Stomach (tissue), 9 donors: ENCODE data around the gene CERS6. TPM values are rescaled to one million over a fixed set of nuclear protein-coding genes. Genes with fewer than 3 reads are reported as not detected.

Experiments
- DNase-seq, 2 donors: peaks; one replicate each; pipeline versions ENCODE4 v3.0.0 to v3.0.0-alpha.2; 2013 to 2019
- H3K27ac ChIP-seq, 5 donors: fragments of 200-600 bp in 4 of 5; sonication (generic) in 4 of 5; one replicate each; pipeline ENCODE4 v1.5.1; 2013 to 2019; ENCODE audit warnings: mild to moderate bottlenecking in 1 of 5, moderate library complexity in 1 of 5
- H3K27me3 ChIP-seq, 3 donors: fragments of 200-600 bp; sonication (generic); one replicate each; pipeline ENCODE4 v1.5.1; 2017 to 2019; ENCODE audit warnings: mixed run types in 1 of 3
- H3K36me3 ChIP-seq, 4 donors: fragments of 200-600 bp; sonication (generic); 1 replicate in 3 of 4; 2 replicates in 1 of 4; pipeline ENCODE4 v1.5.1; 2016 to 2019
- H3K4me1 ChIP-seq, 4 donors: fragments of 200-600 bp; sonication (generic); one replicate each; pipeline ENCODE4 v1.5.1; 2016 to 2019
- H3K4me3 ChIP-seq, 4 donors: fragments of 200-600 bp; sonication (generic) in 3 of 4; one replicate each; pipeline ENCODE4 v1.5.1; 2016 to 2019; ENCODE audit warnings: mild to moderate bottlenecking in 1 of 4
- H3K9me3 ChIP-seq, 4 donors: fragments of 200-600 bp; sonication (generic); one replicate each; pipeline ENCODE4 v1.5.1; 2016 to 2019
- CTCF ChIP-seq, 7 experiments: fragments of 450-650 bp in 4 of 7; fragments of 200-600 bp in 3 of 7; sonication (generic) in 3 of 7; IDR thresholded peaks; one replicate each; pipeline ENCODE4 v1.5.1; 2016 to 2019; ENCODE audit warnings: antibody characterized with exemption in 7 of 7, control low read depth in 2 of 7, mild to moderate bottlenecking in 1 of 7
- EP300 ChIP-seq: sonication (generic); formaldehyde crosslinking; IDR thresholded peaks from one replicate; pipeline ENCODE4 v1.6.1; 2017; ENCODE audit warnings: antibody characterized with exemption
- POLR2A ChIP-seq, 4 donors: fragments of 450-650 bp; IDR thresholded peaks; one replicate each; pipeline ENCODE4 v1.6.1; 2016; ENCODE audit warnings: antibody characterized with exemption in 4 of 4, control low read depth in 2 of 4, mild to moderate bottlenecking in 1 of 4, moderate library complexity in 1 of 4
- POLR2AphosphoS5 ChIP-seq, 3 donors: sonication (generic); formaldehyde crosslinking; IDR thresholded peaks; one replicate each; pipeline ENCODE4 v1.6.1; 2016; ENCODE audit warnings: antibody characterized with exemption in 3 of 3
- WGBS, 5 donors: extraction: QIAGEN DNeasy Blood & Tissue Kit in 3 of 5; methylation state at CpG; one replicate each; pipeline versions ENCODE4 v1.1.5 to v1.1.7; 2013 to 2018; 5-methylcytosine and 5-hydroxymethylcytosine counted together
- intact Hi-C: fragments of 100-400 bp; cut with DNase I; formaldehyde crosslinking; loops from one replicate; pipeline ENCODE4 v1.15.1; 2023; ENCODE audit warnings: low total_unique reads
- polyA plus RNA-seq, 3 donors: library from polyadenylated mRNA; stranded (reverse); fragments of 200-250 nt; gene quantifications; one replicate each; pipeline ENCODE4 v1.2.3, GENCODE V29; 2013
- total RNA-seq, 5 donors: library from RNA; depleted of rRNA; stranded (reverse); fragments of >200 nt; gene quantifications; one replicate each; pipeline versions ENCODE4 v1.1.0 to v1.2.3, GENCODE V29; 2014 to 2016
- donor health status: healthy with polysubstance abuse.
- donor health status: Bipolar disorder and iron deficiency.
- donor health status: healthy.

The CERS6 gene
- total and polyA plus RNA-seq, 8 donors: 4.0 to 102 (median 53.2) TPM

GRCh38 chr2:168545439-168546082 lies 89.5 kb downstream of the CERS6 start:
- Histone ChIP-seq H3K36me3 (peaks cover 0 to 20% (median 7%) of the 10 kb centered on the region in 4 donors), H3K27me3 (no peaks in the 10 kb centered on the region), H3K27ac (no peak overlapping the region), H3K9me3 (peaks cover 0 to 5% (median 2%) of the 10 kb centered on the region in 4 donors), H3K4me1 (peaks cover 0 to 34% (median 9%) of the 10 kb centered on the region in 4 donors), H3K4me3 (no peak overlapping the region)
- peak in 1 of 2 donors; percentile 43 for DNase-seq
- TF ChIP-seq POLR2A (IDR thresholded peaks at IDR 0.05) (no peak), CTCF (IDR thresholded peaks at IDR 0.05) (no peak), POLR2AphosphoS5 (IDR thresholded peaks at IDR 0.05) (peak in 1 of 3 donors; percentile 73), EP300 (no peak)
- WGBS, 5 donors: 64 to 78% (median 67%) methylated on average over 5 of the region's 5 CpGs
- intact Hi-C loops: no loop called here

GRCh38 chr2:168550670-168551069 lies 94.6 kb downstream of the CERS6 start:
- DNase-seq: no peak
- H3K4me3 ChIP-seq: no peak overlapping the region
- H3K9me3 ChIP-seq: no peaks in the 10 kb centered on the region
- peaks cover 0 to 36% (median 8%) of the 10 kb centered on the region in 4 donors for H3K4me1 ChIP-seq
- WGBS, 5 donors: 78 to 89% (median 81%) methylated on average over 5 of the region's 5 CpGs
- no peaks in the 10 kb centered on the region for H3K27me3 ChIP-seq
- intact Hi-C loops: no loop called here
- H3K27ac ChIP-seq: no peak overlapping the region
- TF ChIP-seq POLR2AphosphoS5 (IDR thresholded peaks at IDR 0.05) (no peak), EP300 (no peak), CTCF (IDR thresholded peaks at IDR 0.05) (no peak)
- H3K36me3 ChIP-seq: peaks cover 0 to 22% (median 7%) of the 10 kb centered on the region in 4 donors

DNA sequence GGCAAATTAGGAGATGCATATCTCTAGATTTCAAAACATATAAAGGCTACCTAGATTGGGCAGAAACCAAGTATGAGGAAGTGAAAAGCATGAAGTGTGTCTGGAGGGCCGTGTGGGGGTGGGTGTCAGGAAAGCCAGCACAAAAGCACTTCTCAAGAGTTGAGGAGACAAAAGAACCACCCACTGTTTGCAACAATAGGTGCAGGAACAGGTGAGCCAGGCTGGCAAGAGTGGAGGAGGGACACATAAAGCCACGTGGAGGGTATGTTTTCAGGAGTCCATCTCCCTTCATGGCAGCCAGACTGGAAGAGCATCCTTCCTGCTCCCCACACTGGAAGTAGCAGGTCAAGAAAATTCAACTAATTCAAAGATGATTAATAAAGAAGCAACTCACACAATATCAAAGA lies 96.4 kb downstream of the CERS6 start:
- no peak for TF ChIP-seq EP300
- TF ChIP-seq POLR2A (IDR thresholded peaks at IDR 0.05): no peak
- no peak for TF ChIP-seq POLR2AphosphoS5 (IDR thresholded peaks at IDR 0.05)
- no peak for TF ChIP-seq CTCF (IDR thresholded peaks at IDR 0.05)
- H3K27me3 ChIP-seq: no peaks in the 10 kb centered on the region
- H3K27ac ChIP-seq: peak overlapping the region in 2 of 5 donors; percentile 26 to 61
- no peak overlapping the region for H3K4me3 ChIP-seq
- no peaks in the 10 kb centered on the region for H3K9me3 ChIP-seq
- peaks cover 0 to 21% (median 7%) of the 10 kb centered on the region in 4 donors for H3K36me3 ChIP-seq
- intact Hi-C loops: no loop called here
- 29 to 54% (median 47%) methylated on average over 2 of the region's 2 CpGs for WGBS, 5 donors
- peak in 1 of 2 donors; percentile 34 for DNase-seq
- H3K4me1 ChIP-seq: peaks cover 0 to 33% (median 5%) of the 10 kb centered on the region in 4 donors

- no peak for TF ChIP-seq EP300
- DNase-seq: no peak
- Histone ChIP-seq H3K36me3 (peaks cover 0 to 4% (median 0%) of the 10 kb centered on the region in 4 donors), H3K27ac (no peak overlapping the region), H3K27me3 (no peaks in the 10 kb centered on the region), H3K4me1 (peaks cover 0 to 44% (median 13%) of the 10 kb centered on the region in 4 donors), H3K4me3 (no peak overlapping the region), H3K9me3 (no peaks in the 10 kb centered on the region)
- intact Hi-C loops: no loop called here
- 26 to 67% (median 38%) methylated on average over 3 of the region's 3 CpGs for WGBS, 5 donors
Observed at GRCh38 chr2:168555283-168555682, 99.2 kb downstream of the CERS6 start.

GRCh38 chr2:168559187-168559586 lies 103.1 kb downstream of the CERS6 start:
- H3K27me3 ChIP-seq: no peaks in the 10 kb centered on the region
- peak in 1 of 3 donors; percentile 25 for TF ChIP-seq POLR2AphosphoS5 (IDR thresholded peaks at IDR 0.05)
- no peak for TF ChIP-seq EP300
- WGBS, 5 donors: 55 to 68% (median 62%) methylated on average over 2 of the region's 2 CpGs
- H3K36me3 ChIP-seq: peaks cover 0 to 19% (median 17%) of the 10 kb centered on the region in 4 donors
- peaks cover 0 to 36% (median 16%) of the 10 kb centered on the region in 4 donors for H3K4me1 ChIP-seq
- intact Hi-C loops: no loop called here
- H3K9me3 ChIP-seq: no peaks in the 10 kb centered on the region
- DNase-seq: peak; percentile 37 to 61
- no peak overlapping the region for H3K4me3 ChIP-seq
- H3K27ac ChIP-seq: no peak overlapping the region
